Measurements from ENCODE around the gene MAP3K20.
A peak's percentile ranks its signal among the peaks of the same experiment; 100 is the strongest.
"Not testable (repeated sequence)": the region's sequence is repeated elsewhere in the genome, so short reads cannot be mapped to it uniquely, and the experiment has no call there.

MAP3K20 gene

DNA sequence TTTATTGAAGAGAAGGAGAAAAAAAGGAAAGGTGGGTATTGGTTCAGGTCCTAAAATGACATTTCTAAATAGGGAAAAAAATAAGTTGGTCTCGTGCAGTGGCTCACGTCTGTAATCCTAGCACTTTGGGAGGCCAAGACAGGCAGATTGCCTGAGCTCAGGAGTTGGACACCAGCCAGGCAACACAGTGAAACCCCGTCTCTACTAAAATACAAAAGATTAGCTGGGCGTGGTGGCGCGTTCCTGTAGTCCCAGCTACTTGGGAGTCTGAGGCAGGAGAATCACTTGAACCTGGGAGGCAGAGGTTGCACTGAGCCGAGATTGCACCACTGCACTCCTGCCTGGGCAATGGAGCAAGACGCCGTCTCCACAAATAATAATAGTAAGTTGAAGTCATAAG lies 131.5 kb downstream of the MAP3K20 start:
- DNase-seq, result not testable (repeated sequence)

- DNase-seq, result peak; percentile 93
Measured at GRCh38 chr2:173210270-173211196, 134.9 kb downstream of the MAP3K20 start.

DNA sequence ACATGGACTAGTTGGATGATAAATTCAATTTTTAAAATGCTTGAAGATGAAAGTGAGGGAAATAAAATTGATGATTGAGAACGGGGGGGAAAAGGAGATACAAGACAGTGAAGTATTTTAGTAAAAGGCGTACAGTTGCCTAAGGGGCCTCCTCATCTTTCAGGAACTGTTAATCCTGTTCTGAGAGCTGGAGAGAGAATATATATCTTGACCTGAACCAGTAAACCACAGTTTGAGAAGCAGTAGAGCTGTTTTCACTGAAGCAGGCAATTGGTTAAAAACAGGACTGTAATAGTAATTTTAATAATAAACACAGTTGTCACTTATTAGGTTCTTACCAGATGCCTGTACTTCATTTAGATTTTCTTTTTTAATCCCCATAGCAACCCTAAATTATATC lies 137.5 kb downstream of the MAP3K20 start:
- DNase-seq, result no peak

GRCh38 chr2:173214213-173214612 lies 138.6 kb downstream of the MAP3K20 start:
- no peak for DNase-seq

- DNase-seq, result no peak
Measured at GRCh38 chr2:173215316-173215715, 139.7 kb downstream of the MAP3K20 start.

DNA sequence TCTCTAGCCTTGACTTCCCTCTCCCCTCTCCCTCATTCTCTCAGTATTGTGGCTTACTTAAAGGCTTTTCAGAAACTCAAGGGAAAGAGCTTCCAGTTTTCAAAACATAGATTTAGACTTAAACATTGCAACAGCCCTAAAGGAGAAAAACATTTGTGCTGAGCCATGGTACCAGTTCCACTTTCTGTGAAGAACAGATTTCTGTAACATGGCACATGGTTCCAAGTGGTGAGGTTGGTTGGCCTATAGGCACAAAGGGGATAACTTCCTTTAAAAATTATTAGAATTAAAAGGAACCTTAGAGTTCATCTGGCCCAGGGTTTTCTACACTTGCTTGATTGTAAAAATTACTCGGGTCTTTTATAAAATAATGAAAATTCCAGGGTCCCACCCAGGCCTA lies 140.4 kb downstream of the MAP3K20 start:
- no peak for DNase-seq

- no peak for DNase-seq
Measured at GRCh38 chr2:173216668-173217067, 141.0 kb downstream of the MAP3K20 start.

- DNase-seq, result peak; percentile 42
Measured at GRCh38 chr2:173217116-173217840, 141.6 kb downstream of the MAP3K20 start.

GRCh38 chr2:173218326-173219056 lies 142.8 kb downstream of the MAP3K20 start:
- no peak for DNase-seq

GRCh38 chr2:173221132-173221695 lies 145.6 kb downstream of the MAP3K20 start:
- DNase-seq, result no peak

GRCh38 chr2:173221937-173222594 lies 146.4 kb downstream of the MAP3K20 start:
- DNase-seq, result no peak

- no peak for DNase-seq
Measured at GRCh38 chr2:173223871-173224270, 148.2 kb downstream of the MAP3K20 start.

- no peak for DNase-seq
Measured at GRCh38 chr2:173226899-173227698, 151.5 kb downstream of the MAP3K20 start.

- DNase-seq, result peak; percentile 53
Measured at GRCh38 chr2:173229086-173229485, 153.4 kb downstream of the MAP3K20 start.

GRCh38 chr2:173230181-173230580 lies 154.5 kb downstream of the MAP3K20 start:
- DNase-seq, result no peak

DNA sequence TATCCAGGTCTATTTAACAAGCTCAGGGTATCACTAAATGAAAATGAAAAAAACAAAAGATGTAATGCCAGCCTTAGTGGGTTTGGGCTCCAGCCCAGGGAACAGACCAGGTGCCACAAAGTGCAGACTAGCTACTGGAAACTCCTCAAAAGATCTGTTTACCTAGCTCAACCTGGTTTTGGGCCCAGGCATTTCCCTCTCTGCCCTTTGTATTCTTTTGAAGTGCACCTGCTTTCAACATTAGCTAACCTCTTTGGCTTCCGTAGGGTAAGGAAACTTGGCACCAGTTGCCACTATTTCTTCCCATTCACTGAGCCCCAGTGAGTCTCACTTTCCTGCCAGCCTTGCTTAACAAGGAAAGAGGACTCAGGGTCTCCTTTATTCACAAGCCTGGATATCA lies 155.4 kb downstream of the MAP3K20 start:
- DNase-seq, result no peak

DNA sequence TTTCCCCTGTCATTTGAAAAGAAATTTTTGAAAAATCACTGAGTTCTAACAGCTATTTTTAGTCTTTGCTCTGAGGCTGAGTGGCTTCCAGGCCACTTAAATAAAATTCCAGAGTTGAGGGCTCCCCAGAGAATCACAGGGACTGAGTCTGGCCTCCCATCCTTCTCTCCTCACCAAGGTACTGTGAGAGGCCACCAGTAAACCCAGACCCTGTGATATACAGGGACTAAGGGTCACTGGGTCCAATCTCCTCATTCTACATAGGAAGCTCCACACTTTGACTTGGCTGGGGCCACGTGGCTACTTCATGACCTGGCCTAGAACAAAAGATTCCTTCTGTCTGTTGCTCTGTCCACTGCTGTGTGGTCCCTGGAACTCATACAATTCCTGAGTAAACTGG lies 155.8 kb downstream of the MAP3K20 start:
- DNase-seq, result no peak

DNA sequence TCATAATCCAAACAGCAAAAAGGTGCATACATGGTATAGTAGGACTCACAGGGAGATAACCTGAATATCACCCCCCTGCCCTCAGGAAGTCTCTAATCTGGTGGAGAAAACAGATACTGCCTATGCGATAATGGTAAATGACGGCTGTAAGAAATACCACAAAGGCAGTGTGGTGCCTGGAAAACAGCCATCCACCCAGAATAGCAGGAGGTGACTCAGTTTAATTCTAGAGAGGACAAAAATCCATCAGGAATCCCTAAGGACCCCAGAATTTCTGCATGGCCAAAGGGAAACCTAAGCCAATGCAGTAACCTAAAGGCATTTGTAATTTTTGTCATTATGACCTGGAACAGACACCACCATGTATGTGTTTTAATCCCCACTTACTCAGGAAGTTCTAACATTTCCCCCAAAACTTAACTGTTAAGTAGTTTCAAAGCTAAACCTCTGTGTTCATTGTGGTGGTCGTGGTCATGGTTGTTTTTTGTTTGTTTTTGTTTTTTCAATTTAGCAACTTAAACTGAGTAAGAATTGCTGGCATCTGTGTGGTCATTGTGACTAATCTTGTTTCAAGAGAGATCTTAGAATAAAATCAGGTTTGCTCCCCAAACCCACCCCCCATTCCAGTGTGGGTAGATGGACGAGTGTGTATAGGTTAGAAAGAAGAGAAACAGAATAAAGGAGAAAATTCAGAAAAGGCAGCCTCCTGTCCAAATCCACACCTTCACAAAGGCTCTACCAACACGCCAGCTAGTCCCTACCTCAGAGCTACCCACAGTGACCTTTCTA lies 157.5 kb downstream of the MAP3K20 start:
- DNase-seq, result peak; percentile 45

- no peak for DNase-seq
Measured at GRCh38 chr2:173235947-173236803, 160.5 kb downstream of the MAP3K20 start.

Data from fibroblast of skin of abdomen (primary cell).